NCI-H460 (cell line): ENCODE data around the gene EIF2D. TPM values are rescaled to one million over a fixed set of nuclear protein-coding genes. Genes with fewer than 3 reads are reported as not detected.
A peak's percentile ranks its signal among the peaks of the same experiment; 100 is the strongest.
"Not testable (repeated sequence)": the region's sequence is repeated elsewhere in the genome, so short reads cannot be mapped to it uniquely, and the experiment has no call there.

Experiments
- DNase-seq: peaks from one replicate; pipeline ENCODE4 v3.0.0-alpha.2; 2016; ENCODE audit warnings: low read depth; ENCODE audit errors: extremely low read depth
- polyA plus RNA-seq: library from polyadenylated mRNA; depleted of rRNA; stranded (reverse); fragments of >200 nt; gene quantifications from 2 replicates; pipeline ENCODE4 v1.2.3, GENCODE V29; 2014; cell fraction: nucleus; rRNA removed
- total RNA-seq: library from RNA; depleted of rRNA; stranded (reverse); fragments of >200 nt; shearing (Covaris generic); gene quantifications from 2 replicates; pipeline ENCODE4 v1.2.3, GENCODE V29; 2014; rRNA removed

Gene EIF2D
- total RNA-seq = 101 and 114 TPM in 2 replicates
- polyA plus RNA-seq = 93.2 and 99.4 TPM in 2 replicates

GRCh38 chr1:206612129-206612876 lies at the start of gene EIF2D:
Gene EIF2D, minus strand, starts transcription at chr1:206612465. Its CDS starts 123 bp downstream, at chr1:206612342.
- DNase-seq = peak; percentile 96

DNA sequence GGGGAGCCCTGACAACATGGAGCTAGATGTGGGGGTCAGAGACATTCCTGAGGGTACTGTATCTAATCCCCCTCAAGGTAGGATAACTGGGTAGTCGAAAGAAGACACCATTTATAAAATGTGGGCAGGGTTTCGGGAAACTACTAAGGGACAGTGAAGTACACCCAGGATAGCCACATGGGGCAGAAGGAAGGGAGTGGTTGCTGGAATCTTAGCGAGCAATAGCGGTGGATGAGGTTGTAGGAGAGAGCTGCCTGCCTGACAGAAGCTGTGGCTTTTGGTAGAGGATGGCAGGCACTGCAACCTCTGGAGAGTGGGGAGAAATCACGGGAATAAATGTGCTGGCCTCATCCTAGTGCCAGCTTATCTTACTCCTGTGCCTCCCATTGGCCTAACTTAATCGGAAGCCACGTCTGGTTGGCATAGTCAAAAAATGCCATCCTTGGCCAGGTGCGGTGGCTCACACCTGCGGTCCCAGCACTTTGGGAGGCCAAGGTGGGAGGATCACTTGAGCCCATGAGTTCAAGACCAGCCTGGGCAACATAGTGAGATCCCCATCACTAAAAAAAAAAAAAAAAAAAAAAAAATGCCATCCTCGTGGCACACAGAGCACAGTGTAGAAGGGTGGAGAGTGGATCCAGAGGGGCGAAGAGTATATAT lies 49.0 kb upstream of the EIF2D start:
- DNase-seq = no peak

DNA sequence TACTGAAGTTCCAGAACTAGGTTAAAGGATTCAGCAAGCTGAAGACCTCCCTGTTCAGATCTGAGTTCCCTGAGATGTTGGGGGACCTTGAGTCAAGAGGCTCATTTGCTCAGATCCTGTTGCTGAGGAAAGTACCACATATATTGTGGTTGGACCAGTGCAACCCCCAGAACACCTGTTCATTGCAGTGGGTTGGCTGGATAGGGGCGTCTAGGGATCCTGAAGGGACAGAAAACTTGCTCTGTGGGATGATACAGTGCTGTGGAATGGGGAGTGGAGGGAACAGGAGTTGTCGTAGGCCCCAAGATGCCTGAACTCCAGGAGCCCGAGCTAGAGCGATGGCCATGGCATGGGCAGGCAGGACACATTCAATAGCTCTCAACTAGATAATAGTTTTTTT lies 47.9 kb upstream of the EIF2D start:
- DNase-seq = no peak

GRCh38 chr1:206658981-206659273 lies 46.7 kb upstream of the EIF2D start:
- no peak for DNase-seq

DNA sequence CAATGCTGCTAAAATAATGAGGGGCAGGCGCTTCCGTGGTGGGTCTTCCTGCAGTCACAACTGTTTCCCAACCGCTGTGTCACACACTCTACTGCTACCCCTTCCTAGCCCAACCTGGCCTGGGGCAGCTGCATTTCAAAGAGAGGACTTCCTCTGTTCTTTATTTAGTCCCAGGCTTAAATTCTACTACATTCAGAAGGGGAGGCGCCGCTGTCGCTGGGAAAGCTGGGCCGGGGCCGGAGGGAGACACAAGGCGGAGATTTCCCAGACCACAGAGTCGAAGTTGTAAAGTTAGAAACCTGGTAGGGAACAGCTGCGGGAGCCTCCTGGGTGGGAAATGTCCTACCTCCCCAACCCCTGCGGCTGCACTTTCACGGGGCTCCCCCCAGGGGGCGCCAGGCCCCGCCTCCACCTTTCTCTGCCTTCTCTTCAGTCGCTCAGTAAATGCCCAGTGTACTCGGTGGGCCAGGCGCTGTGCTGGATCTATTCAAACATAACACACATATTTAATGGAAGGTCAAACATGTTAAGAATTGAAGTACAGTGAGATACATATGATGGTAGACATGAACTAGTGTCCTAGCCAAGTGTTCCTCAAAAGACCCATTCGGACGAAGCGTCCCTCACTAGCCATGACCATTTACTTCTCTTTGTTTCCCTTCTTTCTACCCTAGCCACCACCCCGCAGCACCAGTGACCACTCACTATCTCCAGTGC lies 46.2 kb upstream of the EIF2D start:
- DNase-seq = no peak

DNA sequence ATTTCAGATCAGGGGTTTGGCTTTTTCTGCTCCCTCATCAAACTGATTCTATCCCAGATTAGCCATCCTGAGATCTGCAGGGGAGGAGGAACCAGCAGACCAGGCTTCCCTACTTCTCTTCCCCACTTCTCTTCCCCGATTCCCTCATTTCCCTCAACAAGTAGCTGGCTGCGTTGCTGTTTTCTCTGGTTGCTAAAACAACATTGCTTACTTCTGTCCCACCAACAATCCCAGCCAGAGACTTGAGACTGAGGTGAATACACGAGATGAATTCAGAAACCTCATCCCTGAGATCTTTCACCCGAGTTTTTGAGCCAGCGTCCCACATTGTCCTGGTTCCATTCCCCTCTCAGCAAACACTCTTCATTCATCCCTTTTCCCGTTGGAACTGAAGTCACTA lies 45.5 kb upstream of the EIF2D start:
- no peak for DNase-seq

DNA sequence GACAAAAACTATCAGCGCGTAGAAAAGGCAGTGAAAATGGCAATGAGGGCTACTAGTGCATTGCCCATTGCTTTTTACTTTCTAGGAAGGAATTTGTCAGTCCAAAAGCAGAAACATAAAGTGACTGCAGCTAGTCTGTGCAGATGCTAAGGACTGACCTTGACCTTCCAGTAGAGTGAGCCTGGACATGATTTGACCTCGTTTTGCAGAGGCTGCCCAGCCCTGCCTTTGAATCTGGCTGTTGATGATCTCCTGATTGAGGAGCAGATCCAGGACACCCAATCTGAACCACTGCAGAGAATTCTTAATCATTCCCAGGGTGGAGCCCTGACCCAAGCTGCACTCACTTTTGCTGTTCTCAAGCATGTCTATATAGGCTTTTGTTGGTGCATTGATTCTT lies 44.7 kb upstream of the EIF2D start:
- DNase-seq = no peak

GRCh38 chr1:206655471-206655882 lies 43.2 kb upstream of the EIF2D start:
- DNase-seq = no peak

DNA sequence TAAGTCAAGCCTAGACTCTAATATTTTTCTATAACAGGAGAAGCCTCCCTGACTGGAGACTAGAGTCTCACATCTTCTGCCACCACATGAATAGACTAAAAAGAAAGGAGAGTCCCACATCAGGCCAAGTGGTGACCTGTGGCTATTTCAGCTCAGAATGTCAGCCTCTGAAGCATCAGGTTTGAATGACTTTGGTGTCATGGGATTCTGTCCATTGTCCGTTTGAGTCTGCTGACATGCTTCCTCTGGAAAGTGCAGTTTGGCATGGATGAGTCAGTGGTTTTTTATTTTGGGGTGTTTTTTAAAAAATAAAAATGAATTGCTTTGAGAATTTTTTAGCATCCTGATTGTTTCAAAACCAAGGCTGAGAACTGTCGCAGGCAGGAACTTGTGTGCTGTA lies 42.6 kb upstream of the EIF2D start:
- DNase-seq = no peak

DNA sequence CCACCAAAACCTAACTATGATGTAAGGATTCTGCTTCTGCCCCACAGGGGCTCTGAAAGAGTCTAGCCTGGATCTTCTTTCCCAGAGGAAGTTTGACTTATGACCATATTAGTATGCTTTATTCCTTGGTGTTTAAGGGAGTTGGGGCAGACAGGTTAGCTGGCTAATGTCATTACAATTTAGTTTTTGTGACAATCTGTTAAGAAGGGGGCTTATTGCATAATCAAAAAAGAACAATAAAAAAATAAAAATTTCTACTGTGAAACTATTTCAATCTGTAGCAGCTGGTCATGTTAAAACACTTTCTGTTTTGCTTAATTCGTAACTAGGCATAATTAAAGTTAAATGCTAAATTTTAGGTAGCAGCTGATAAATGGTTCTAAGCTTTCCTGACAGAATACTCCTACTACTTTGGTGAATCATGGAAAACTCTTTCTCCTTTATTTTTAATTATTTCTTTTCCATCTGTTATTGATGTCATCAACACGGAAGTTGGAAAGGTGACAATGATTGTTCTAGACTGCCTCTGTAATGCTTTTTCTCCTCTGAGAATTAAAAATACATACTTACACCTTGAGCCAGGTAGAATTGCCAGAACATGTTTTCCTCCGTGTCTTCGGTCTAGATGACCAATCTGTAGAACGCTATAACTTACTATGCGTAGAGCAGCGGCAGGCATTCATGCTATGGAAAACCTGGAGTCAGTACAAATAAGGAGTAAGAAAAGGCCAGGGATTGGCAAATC lies 41.6 kb upstream of the EIF2D start:
- DNase-seq = no peak

GRCh38 chr1:206651958-206652890 lies 40.0 kb upstream of the EIF2D start:
- DNase-seq = no peak

- no peak for DNase-seq
These were observed 38.7 kb upstream of the EIF2D start for GRCh38 chr1:206651014-206651413.

GRCh38 chr1:206649261-206649921 lies 37.1 kb upstream of the EIF2D start:
- no peak for DNase-seq

- no peak for DNase-seq
These were observed 35.0 kb upstream of the EIF2D start for GRCh38 chr1:206647224-206647623.

DNA sequence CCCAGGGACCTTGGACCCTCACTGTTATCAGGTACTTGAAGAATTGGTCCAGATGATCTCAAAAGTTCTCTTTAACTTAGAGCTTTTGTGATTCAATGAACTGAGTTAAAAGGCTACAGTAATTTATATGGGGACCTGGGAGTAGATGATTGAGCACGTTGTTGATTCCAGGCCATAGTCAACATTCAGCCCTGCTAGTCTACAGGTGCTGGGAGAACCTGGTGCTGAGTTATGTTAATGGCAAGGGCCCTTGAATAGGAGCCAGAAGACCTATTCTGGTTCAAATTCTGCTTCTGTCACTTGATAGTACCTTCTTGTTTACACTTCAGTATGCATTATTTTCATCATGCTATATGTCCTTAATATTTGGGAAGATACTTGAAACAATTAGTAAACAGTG lies 34.2 kb upstream of the EIF2D start:
- DNase-seq = no peak

DNA sequence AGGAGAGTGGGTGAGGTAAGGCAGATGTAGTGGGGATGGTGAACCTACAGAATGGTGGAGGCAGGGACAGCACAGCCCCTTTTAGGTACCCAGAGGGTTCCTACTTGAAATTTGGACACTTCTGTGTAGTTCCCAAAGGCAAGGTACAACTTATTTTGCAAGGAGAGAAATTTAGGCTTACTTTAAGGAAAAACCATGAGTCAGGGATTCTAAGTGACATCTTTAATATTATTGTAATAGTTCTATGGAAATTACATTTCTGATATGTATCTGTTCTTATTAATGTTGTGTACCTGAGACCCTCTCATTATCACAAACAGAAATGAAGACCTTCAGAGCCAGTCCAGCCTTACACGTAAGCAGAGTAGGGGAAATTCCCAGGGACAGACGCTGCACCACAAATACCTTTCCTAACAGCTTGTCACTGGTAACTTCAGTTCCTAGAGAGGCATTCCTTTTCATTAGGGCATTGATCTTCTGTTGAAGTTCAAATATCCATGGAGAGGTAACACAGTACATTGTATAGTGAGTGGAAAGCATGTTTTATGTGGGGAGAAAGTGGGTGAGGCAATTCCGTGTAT lies 30.9 kb upstream of the EIF2D start:
- no peak for DNase-seq

- not testable (repeated sequence) for DNase-seq
These were observed 29.8 kb upstream of the EIF2D start for GRCh38 chr1:206642074-206642473.

DNA sequence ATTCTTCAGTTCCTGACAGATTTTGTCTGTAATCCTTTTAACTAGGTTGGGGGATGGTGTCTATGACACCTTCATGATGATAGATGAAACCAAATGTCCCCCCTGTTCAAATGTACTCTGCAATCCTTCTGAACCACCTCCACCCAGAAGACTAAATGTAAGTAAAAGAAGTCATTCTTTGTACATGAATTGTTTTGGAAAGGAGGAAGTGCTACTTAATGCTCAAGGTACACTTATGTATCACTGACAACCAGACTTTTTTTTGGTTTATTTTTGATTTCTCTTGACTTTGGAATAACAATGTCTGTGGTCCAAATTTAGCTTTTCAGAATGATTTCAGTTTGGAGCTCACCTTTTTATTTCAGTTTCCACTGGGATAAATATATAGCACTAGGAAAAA lies 25.3 kb upstream of the EIF2D start:
- DNase-seq = no peak

- DNase-seq = no peak
These were observed 24.4 kb upstream of the EIF2D start for GRCh38 chr1:206636671-206637070.
